Retina (tissue), 1 donor: Measurements from ENCODE around the gene CDHR2.

Experiments
- DNase-seq: peaks from one replicate; pipeline ENCODE4 v3.0.0-alpha.2; 2016

Gene CDHR2

GRCh38 chr5:176643491-176644219 lies 94.5 kb downstream of the CDHR2 start:
- DNase-seq, result no peak

DNA sequence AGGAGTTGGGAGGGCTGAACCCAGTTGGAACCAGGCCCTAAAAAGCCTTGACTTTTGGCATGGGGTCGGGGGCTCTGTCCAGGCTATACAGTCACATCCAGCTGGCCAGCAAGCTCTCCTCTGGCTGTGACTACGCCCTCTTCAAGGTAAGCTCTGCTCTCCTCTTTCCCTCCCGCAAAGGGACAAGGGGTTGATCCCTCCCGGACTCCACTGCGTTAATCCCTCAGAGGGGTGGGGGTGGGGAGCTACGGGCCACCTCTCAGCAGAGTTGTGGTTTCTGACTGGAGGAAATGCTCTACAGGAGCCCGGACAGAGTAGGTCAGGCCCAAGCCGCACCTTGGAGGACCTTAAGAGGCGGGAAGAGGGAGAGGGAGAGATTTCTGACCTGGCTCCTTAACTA lies 95.2 kb downstream of the CDHR2 start:
- no peak for DNase-seq

DNA sequence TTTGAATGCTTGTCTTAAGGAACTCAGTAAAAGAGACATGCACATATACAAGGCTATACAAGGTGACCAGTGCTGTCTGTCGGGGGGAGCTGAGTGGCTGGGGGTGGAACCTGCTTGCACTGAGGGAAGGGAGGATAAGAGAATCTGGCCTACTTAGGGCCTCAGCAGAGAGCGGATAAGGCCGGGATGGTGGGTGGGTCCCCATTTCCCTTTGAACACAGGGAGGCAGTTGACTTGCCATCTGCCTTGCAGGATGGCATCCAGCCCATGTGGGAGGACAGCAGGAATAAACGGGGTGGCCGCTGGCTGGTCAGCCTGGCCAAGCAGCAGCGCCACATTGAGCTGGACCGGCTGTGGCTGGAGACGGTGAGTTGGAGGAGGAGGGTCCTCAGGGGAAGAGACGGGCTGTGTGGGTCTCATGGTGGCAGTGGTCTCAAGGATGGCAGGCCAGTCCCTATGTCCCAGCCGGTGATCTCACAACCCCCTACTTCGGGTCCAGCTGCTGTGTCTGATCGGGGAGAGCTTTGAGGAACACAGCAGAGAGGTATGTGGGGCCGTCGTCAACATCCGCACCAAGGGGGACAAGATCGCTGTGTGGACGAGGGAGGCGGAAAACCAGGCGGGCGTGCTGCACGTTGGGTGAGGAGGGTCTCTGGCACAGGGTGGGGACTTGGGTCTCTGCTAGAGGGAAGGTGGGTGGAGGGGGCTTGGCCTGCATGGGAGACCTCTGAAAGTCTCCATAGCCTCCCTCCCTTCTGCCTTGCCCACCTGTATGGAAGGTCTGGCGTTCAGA lies 95.9 kb downstream of the CDHR2 start:
- no peak for DNase-seq
